Common myeloid progenitor, CD34-positive (primary cell): ENCODE measurements around the gene SEL1L.
"Not testable (repeated sequence)": the region's sequence is repeated elsewhere in the genome, so short reads cannot be mapped to it uniquely, and the experiment has no call there.

ENCODE experiments used
- CTCF ChIA-PET: fragments of 350-600 bp; sonication (Branson Sonifier 250); formaldehyde crosslinking; loops from one replicate; lab custom pipeline; 2021; ENCODE audit warnings: antibody characterized with exemption; lab: Charles Lee
- POLR2A ChIA-PET: fragments of 350-600 bp; sonication (Branson Sonifier 250); formaldehyde crosslinking; loops from one replicate; lab custom pipeline; 2021; ENCODE audit warnings: antibody characterized with exemption; lab: Charles Lee
- DNase-seq, 3 donors: peaks; one replicate each; pipeline versions ENCODE4 v3.0.0 to v3.0.0-alpha.2; 2013
- H3K27ac ChIP-seq, 2 experiments: 1 replicate in 1 of 2; 2 replicates in 1 of 2; pipeline ENCODE4 v1.7.0; 2013; ENCODE audit warnings: inconsistent platforms in 2 of 2, low read length in 2 of 2, mild to moderate bottlenecking in 2 of 2, low read depth in 1 of 2, moderate library complexity in 1 of 2; ENCODE audit not compliant: severe bottlenecking in 2 of 2, insufficient read depth in 1 of 2, poor library complexity in 1 of 2
- H3K27me3 ChIP-seq, 5 experiments: replicated peaks in 2 of 5; 1 replicate in 3 of 5; 2 replicates in 2 of 5; pipeline versions ENCODE4 v1.6.1 to v1.7.0; 2013; ENCODE audit warnings: low read length in 4 of 5, mild to moderate bottlenecking in 2 of 5, moderate library complexity in 2 of 5, inconsistent platforms in 1 of 5; ENCODE audit not compliant: insufficient read depth in 5 of 5, control insufficient read depth in 4 of 5
- H3K36me3 ChIP-seq, 4 experiments: 1 replicate in 2 of 4; 2 replicates in 2 of 4; pipeline versions ENCODE4 v1.6.1 to v1.7.0; 2013; ENCODE audit warnings: low read length in 3 of 4, control low read depth in 1 of 4, mild to moderate bottlenecking in 1 of 4; ENCODE audit not compliant: control insufficient read depth in 4 of 4, insufficient read depth in 4 of 4
- H3K4me1 ChIP-seq, 4 experiments: 1 replicate in 3 of 4; 2 replicates in 1 of 4; pipeline versions ENCODE4 v1.6.1 to v1.7.1; 2013; ENCODE audit warnings: low read length in 3 of 4, mild to moderate bottlenecking in 3 of 4, control low read depth in 1 of 4, inconsistent platforms in 1 of 4, moderate library complexity in 1 of 4; ENCODE audit not compliant: control insufficient read depth in 4 of 4, insufficient read depth in 4 of 4; ENCODE audit errors: control extremely low read depth in 1 of 4
- H3K4me3 ChIP-seq, 7 experiments: 1 replicate in 4 of 7; 2 replicates in 3 of 7; pipeline versions ENCODE4 v1.5.1 to v1.7.0; 2013; ENCODE audit warnings: mild to moderate bottlenecking in 7 of 7, low read length in 6 of 7, moderate library complexity in 6 of 7, inconsistent platforms in 2 of 7, low read depth in 2 of 7, control low read depth in 1 of 7; ENCODE audit not compliant: insufficient read depth in 4 of 7, control insufficient read depth in 1 of 7; ENCODE audit errors: extremely low read depth in 1 of 7
- H3K9me3 ChIP-seq, 5 experiments: 1 replicate in 4 of 5; 2 replicates in 1 of 5; pipeline versions ENCODE4 v1.6.1 to v1.7.1; 2013; ENCODE audit warnings: low read length in 4 of 5, mild to moderate bottlenecking in 2 of 5, inconsistent platforms in 1 of 5, low read depth in 1 of 5, moderate library complexity in 1 of 5; ENCODE audit not compliant: control insufficient read depth in 4 of 5, insufficient read depth in 2 of 5; ENCODE audit errors: control extremely low read depth in 1 of 5
- WGBS: methylation state at CpG from one replicate; pipeline ENCODE4 v1.1.5; 2013; ENCODE audit not compliant: insufficient coverage; 5-methylcytosine and 5-hydroxymethylcytosine counted together

The SEL1L gene

GRCh38 chr14:81550001-81550637 lies 16.5 kb upstream of the SEL1L start:
- Histone ChIP-seq H3K36me3 (no peaks in the 10 kb centered on the region), H3K9me3 (no peaks in the 10 kb centered on the region), H3K4me1 (no peaks in the 10 kb centered on the region), H3K27me3 (no peaks in the 10 kb centered on the region), H3K4me3 (no peak overlapping the region), H3K27ac (no peak overlapping the region)
- 50% methylated on average over 4 of the region's 4 CpGs for WGBS
- CTCF ChIA-PET: interaction anchor here (1.2 kb wide), 1 partner anchor 15 kb away, joined by 3 read pairs; no protein-coding TSS in a partner anchor
- POLR2A ChIA-PET: no interaction called here
- DNase-seq: no peak

GRCh38 chr14:81541206-81541605 lies 7.6 kb upstream of the SEL1L start:
- H3K27me3 ChIP-seq, H3K27ac ChIP-seq, POLR2A ChIA-PET, H3K4me3 ChIP-seq, DNase-seq, H3K36me3 ChIP-seq, H3K9me3 ChIP-seq, H3K4me1 ChIP-seq, CTCF ChIA-PET: not testable (repeated sequence)
- WGBS: 92% methylated on average over 5 of the region's 5 CpGs

GRCh38 chr14:81537193-81537592 lies 3.5 kb upstream of the SEL1L start:
- Histone ChIP-seq H3K27ac (no peak overlapping the region), H3K4me3 (no peak overlapping the region), H3K27me3 (no peaks in the 10 kb centered on the region), H3K9me3 (peaks cover 0 to 4% (median 0%) of the 10 kb centered on the region in 5 experiments), H3K4me1 (peaks cover 3 to 22% (median 12%) of the 10 kb centered on the region in 4 experiments), H3K36me3 (no peaks in the 10 kb centered on the region)
- DNase-seq: no peak
- WGBS: 100% methylated on average over 1 of the region's 2 CpGs
- ChIA-PET POLR2A (no interaction called here), CTCF (no interaction called here)

GRCh38 chr14:81536241-81536771 lies 2.7 kb upstream of the SEL1L start:
- H3K9me3 ChIP-seq: peaks cover 0 to 4% (median 0%) of the 10 kb centered on the region in 5 experiments
- H3K36me3 ChIP-seq: no peaks in the 10 kb centered on the region
- no peak for DNase-seq
- no peaks in the 10 kb centered on the region for H3K27me3 ChIP-seq
- CTCF ChIA-PET: no interaction called here
- H3K4me3 ChIP-seq: no peak overlapping the region
- no peak overlapping the region for H3K27ac ChIP-seq
- 88% methylated on average over 2 of the region's 2 CpGs for WGBS
- H3K4me1 ChIP-seq: peaks cover 3 to 23% (median 13%) of the 10 kb centered on the region in 4 experiments
- POLR2A ChIA-PET: no interaction called here

- Histone ChIP-seq H3K4me3 (no peak overlapping the region), H3K36me3 (no peaks in the 10 kb centered on the region), H3K9me3 (peaks cover 0 to 4% (median 0%) of the 10 kb centered on the region in 5 experiments), H3K4me1 (peaks cover 3 to 23% (median 13%) of the 10 kb centered on the region in 4 experiments), H3K27ac (no peak overlapping the region), H3K27me3 (no peaks in the 10 kb centered on the region)
- ChIA-PET CTCF (no interaction called here), POLR2A (no interaction called here)
- 92% methylated on average over 2 of the region's 3 CpGs for WGBS
- peak in 2 of 3 donors; percentile 44 to 54 for DNase-seq
Observed at GRCh38 chr14:81535396-81536164, 1.9 kb upstream of the SEL1L start.

- Histone ChIP-seq H3K27me3 (no peaks in the 10 kb centered on the region), H3K4me1 (peaks cover 3 to 23% (median 13%) of the 10 kb centered on the region in 4 experiments), H3K27ac (no peak overlapping the region), H3K9me3 (peaks cover 0 to 4% (median 0%) of the 10 kb centered on the region in 5 experiments), H3K4me3 (peak overlapping the region in 2 of 7 experiments; percentile 22 to 28), H3K36me3 (peaks cover 0 to 4% (median 0%) of the 10 kb centered on the region in 4 experiments)
- ChIA-PET CTCF (no interaction called here), POLR2A (interaction anchor here (1.2 kb wide), 1 partner anchor 13 kb away, joined by 8 read pairs; no protein-coding TSS in a partner anchor)
- DNase-seq: no peak
- WGBS: 97% methylated on average over 5 of the region's 8 CpGs
Observed at GRCh38 chr14:81534510-81535074, 939 bp upstream of the SEL1L start.
